Right lobe of liver (tissue), 6 donors: ENCODE measurements around the gene ATF3. TPM values are rescaled to one million over a fixed set of nuclear protein-coding genes. Genes with fewer than 3 reads are reported as not detected.

Source experiments
- ATAC-seq, 4 donors: fragments of 200-7000 bp; cut with Tn5 transposase; one replicate each; pipeline ENCODE4 v1.9.1; 2020; ENCODE audit warnings: mild to moderate bottlenecking in 4 of 4, moderate library complexity in 4 of 4
- DNase-seq, 3 donors: peaks; one replicate each; pipeline ENCODE4 v3.0.0-alpha.2; 2020
- H3K27ac ChIP-seq, 3 donors: fragments of 200-600 bp; one replicate each; pipeline ENCODE4 v1.8.0; 2022
- H3K27me3 ChIP-seq, 2 donors: fragments of 200-600 bp; one replicate each; pipeline ENCODE4 v1.8.0; 2022
- H3K36me3 ChIP-seq, 4 donors: fragments of 200-600 bp; sonication (generic) in 1 of 4; one replicate each; pipeline versions ENCODE4 v1.5.1 to v1.8.0; 2017 to 2022; ENCODE audit warnings: control low read depth in 1 of 4
- H3K4me1 ChIP-seq, 4 donors: fragments of 200-600 bp; sonication (generic) in 1 of 4; one replicate each; pipeline versions ENCODE4 v1.5.1 to v1.8.0; 2017 to 2022; ENCODE audit warnings: control low read depth in 1 of 4
- H3K4me3 ChIP-seq, 3 donors: fragments of 200-600 bp; one replicate each; pipeline ENCODE4 v1.8.0; 2022
- H3K9me3 ChIP-seq, 4 donors: fragments of 200-600 bp; sonication (generic) in 1 of 4; one replicate each; pipeline versions ENCODE4 v1.5.1 to v1.8.0; 2017 to 2022; ENCODE audit warnings: control low read depth in 1 of 4
- CTCF ChIP-seq, 4 donors: fragments of 200-600 bp in 3 of 4; fragments of 450-650 bp in 1 of 4; IDR thresholded peaks; one replicate each; pipeline versions ENCODE4 v1.5.1 to v1.8.0; 2016 to 2022; ENCODE audit warnings: antibody characterized with exemption in 4 of 4, mild to moderate bottlenecking in 2 of 4
- POLR2A ChIP-seq: fragments of 450-650 bp; IDR thresholded peaks from one replicate; pipeline ENCODE4 v1.6.1; 2017; ENCODE audit warnings: antibody characterized with exemption, mild to moderate bottlenecking
- WGBS: methylation state at CpG from one replicate; pipeline ENCODE4 v1.1.6; 2018; ENCODE audit warnings: low coverage, low lambda C conversion rate; ENCODE audit not compliant: insufficient coverage; ENCODE audit errors: missing lambda C conversion rate; 5-methylcytosine and 5-hydroxymethylcytosine counted together
- intact Hi-C, 2 donors: fragments of 100-400 bp; cut with DNase I; formaldehyde crosslinking; loops; one replicate each; pipeline versions ENCODE4 v1.11.2 to v1.14.1; 2022
- total RNA-seq, 6 experiments: library from RNA; depleted of rRNA in 2 of 6; stranded (reverse); fragments of >200 nt in 2 of 6; fragmentation: NEBNext Ultra II Directional in 3 of 6; extraction: Animal tissue kit (Norgen Biotek cat#: 25700) in 3 of 6; gene quantifications; one replicate each; pipeline versions ENCODE4 v1.1.0 to v1.2.4, GENCODE V29; 2016 to 2023
- donor health status: DM: no; HTN: yes; CAD: no.
- donor health status: DM: no; HTN: no; CAD: no.
- donor health status: DM: no; HTN: no; CAD: no.
- donor health status: DM: no; HTN: yes; CAD: no.
- donor health status: DM: no; HTN: yes; CAD: no.

Gene ATF3
- total RNA-seq, 6 experiments from 2014 or later = 3.7 to 77.2 (median 15.1) TPM

- Histone ChIP-seq H3K27me3 (no peaks in the 10 kb centered on the region), H3K4me3 (no peak overlapping the region), H3K4me1 (no peaks in the 10 kb centered on the region), H3K9me3 (no peaks in the 10 kb centered on the region), H3K27ac (no peak overlapping the region), H3K36me3 (no peaks in the 10 kb centered on the region)
- intact Hi-C loops = no loop called here
- WGBS = 30% methylated on average over 7 of the region's 13 CpGs
- DNase-seq (no peak), ATAC-seq (no peak)
- TF ChIP-seq CTCF (IDR thresholded peaks at IDR 0.05) (no peak), POLR2A (no peak)
These were observed 20.6 kb upstream of the ATF3 start for GRCh38 chr1:212587888-212588510.

GRCh38 chr1:212589446-212589845, 19.1 kb upstream of the ATF3 start:
- Histone ChIP-seq H3K4me3 (no peak overlapping the region), H3K4me1 (no peaks in the 10 kb centered on the region), H3K9me3 (no peaks in the 10 kb centered on the region), H3K36me3 (no peaks in the 10 kb centered on the region), H3K27me3 (no peaks in the 10 kb centered on the region), H3K27ac (no peak overlapping the region)
- WGBS = 26% methylated on average over 3 of the region's 3 CpGs
- ATAC-seq (no peak), DNase-seq (peak in 2 of 3 donors; percentile 38 to 48)
- intact Hi-C loops = no loop called here
- TF ChIP-seq CTCF (IDR thresholded peaks at IDR 0.05) (no peak), POLR2A (no peak)

- ATAC-seq = no peak
- TF ChIP-seq CTCF (IDR thresholded peaks at IDR 0.05) (no peak), POLR2A (no peak)
These were observed 16.6 kb upstream of the ATF3 start for GRCh38 chr1:212591922-212592321.

GRCh38 chr1:212593821-212594251, 14.7 kb upstream of the ATF3 start:
- TF ChIP-seq CTCF (IDR thresholded peaks at IDR 0.05) (no peak), POLR2A (no peak)
- no peak for DNase-seq
- Histone ChIP-seq H3K27me3 (no peaks in the 10 kb centered on the region), H3K4me1 (no peaks in the 10 kb centered on the region), H3K36me3 (no peaks in the 10 kb centered on the region), H3K27ac (no peak overlapping the region), H3K9me3 (no peaks in the 10 kb centered on the region), H3K4me3 (no peak overlapping the region)
- WGBS = 63% methylated on average over 3 of the region's 3 CpGs
- no peak for ATAC-seq
- intact Hi-C loops = no loop called here

More at GRCh38 chr1:212591922-212592321, 16.6 kb upstream of the ATF3 start:
- WGBS = 69% methylated on average over 3 of the region's 3 CpGs
- Histone ChIP-seq H3K4me1 (no peaks in the 10 kb centered on the region), H3K9me3 (no peaks in the 10 kb centered on the region), H3K27me3 (no peaks in the 10 kb centered on the region), H3K27ac (no peak overlapping the region), H3K4me3 (no peak overlapping the region), H3K36me3 (no peaks in the 10 kb centered on the region)
- no peak for DNase-seq
- intact Hi-C loops = no loop called here
